ENCODE measurements around the gene TMEM175.

TMEM175 gene

GRCh38 chr4:1002131-1002630 lies 69.9 kb downstream of the TMEM175 start:
- Mint-ChIP-seq H3K27me3 (ENCODE audit: low read depth) (peaks cover 48% of the 10 kb centered on the region), H3K36me3 (ENCODE audit: low read depth) (no peaks in the 10 kb centered on the region), H3K9me3 (no peaks in the 10 kb centered on the region), H3K4me1 (ENCODE audit: low read depth) (no peaks in the 10 kb centered on the region), H3K27ac (no peak overlapping the region), H3K4me3 (no peak overlapping the region)
- DNase-seq (ENCODE audit: low spot score): no peak

GRCh38 chr4:1002631-1003251 lies 70.5 kb downstream of the TMEM175 start:
- Mint-ChIP-seq H3K27ac (no peak overlapping the region), H3K27me3 (ENCODE audit: low read depth) (peaks cover 50% of the 10 kb centered on the region), H3K9me3 (no peaks in the 10 kb centered on the region), H3K4me1 (ENCODE audit: low read depth) (peaks cover 2% of the 10 kb centered on the region), H3K36me3 (ENCODE audit: low read depth) (no peaks in the 10 kb centered on the region), H3K4me3 (no peak overlapping the region)
- no peak for DNase-seq (ENCODE audit: low spot score)

- Mint-ChIP-seq H3K4me3 (no peak overlapping the region), H3K4me1 (ENCODE audit: low read depth) (peaks cover 3% of the 10 kb centered on the region), H3K27ac (no peak overlapping the region), H3K36me3 (ENCODE audit: low read depth) (no peaks in the 10 kb centered on the region), H3K9me3 (no peaks in the 10 kb centered on the region), H3K27me3 (ENCODE audit: low read depth) (peaks cover 50% of the 10 kb centered on the region)
- no peak for DNase-seq (ENCODE audit: low spot score)
These were observed 71.2 kb downstream of the TMEM175 start for GRCh38 chr4:1003271-1004070.

GRCh38 chr4:1004071-1004418 lies 71.8 kb downstream of the TMEM175 start:
- Mint-ChIP-seq H3K36me3 (ENCODE audit: low read depth) (no peaks in the 10 kb centered on the region), H3K27me3 (ENCODE audit: low read depth) (peaks cover 51% of the 10 kb centered on the region), H3K4me1 (ENCODE audit: low read depth) (peaks cover 6% of the 10 kb centered on the region), H3K27ac (no peak overlapping the region), H3K9me3 (no peaks in the 10 kb centered on the region), H3K4me3 (no peak overlapping the region)
- DNase-seq (ENCODE audit: low spot score): no peak

GRCh38 chr4:1004557-1005485 lies 72.6 kb downstream of the TMEM175 start:
- Mint-ChIP-seq H3K4me1 (ENCODE audit: low read depth) (peaks cover 7% of the 10 kb centered on the region), H3K27ac (no peak overlapping the region), H3K4me3 (no peak overlapping the region), H3K36me3 (ENCODE audit: low read depth) (no peaks in the 10 kb centered on the region), H3K9me3 (no peaks in the 10 kb centered on the region), H3K27me3 (ENCODE audit: low read depth) (peaks cover 49% of the 10 kb centered on the region)
- DNase-seq (ENCODE audit: low spot score): no peak

GRCh38 chr4:1006856-1007255 lies 74.6 kb downstream of the TMEM175 start:
- peaks cover 41% of the 10 kb centered on the region for H3K27me3 Mint-ChIP-seq (ENCODE audit: low read depth)
- no peak overlapping the region for H3K27ac Mint-ChIP-seq
- H3K9me3 Mint-ChIP-seq: no peaks in the 10 kb centered on the region
- H3K4me1 Mint-ChIP-seq (ENCODE audit: low read depth): peaks cover 12% of the 10 kb centered on the region
- H3K36me3 Mint-ChIP-seq (ENCODE audit: low read depth): no peaks in the 10 kb centered on the region
- no peak overlapping the region for H3K4me3 Mint-ChIP-seq
- DNase-seq (ENCODE audit: low spot score): no peak
